Stimulated activated CD4-positive, alpha-beta T cell treated with anti-CD3 and anti-CD28 coated beads, Interleukin-15, amount 100 ng/mL, for 48 hours (primary cell): ENCODE results near the gene SYNDIG1L.

Experiments
- DNase-seq, 2 donors: peaks; one replicate each; pipeline ENCODE4 v3.0.0-alpha.2; 2020; ENCODE audit warnings: low read depth in 2 of 2

SYNDIG1L gene

GRCh38 chr14:74358176-74358829, 67.7 kb downstream of the SYNDIG1L start:
- DNase-seq, result no peak

GRCh38 chr14:74357585-74357984, 68.4 kb downstream of the SYNDIG1L start:
- DNase-seq, result no peak

GRCh38 chr14:74356892-74357575, 69.0 kb downstream of the SYNDIG1L start:
- DNase-seq, result no peak
